H1 (cell line): ENCODE measurements around the gene PCCA. TPM values are rescaled to one million over a fixed set of nuclear protein-coding genes. Genes with fewer than 3 reads are reported as not detected.

Experiments
- CTCF ChIA-PET: fragments of 300-600 bp; sonication (Branson Sonifier 250); formaldehyde crosslinking; loops from one replicate; lab custom pipeline; 2021; ENCODE audit not compliant: partially characterized antibody; lab: Charles Lee
- POLR2A ChIA-PET: fragments of 300-600 bp; sonication (Branson Sonifier 250); formaldehyde crosslinking; loops from one replicate; lab custom pipeline; 2021; ENCODE audit warnings: inconsistent platforms; ENCODE audit not compliant: partially characterized antibody; lab: Charles Lee
- DNase-seq, 2 experiments: peaks; one replicate each; pipeline versions ENCODE4 v3.0.0 to v3.0.0-alpha.2; 2010 to 2022; ENCODE audit warnings: low spot score in 2 of 2, low read depth in 1 of 2, mixed read lengths in 1 of 2
- FAIRE-seq: peaks from 2 replicates; lab custom pipeline; 2011; peaks lifted over from hg19 to GRCh38; lab: Jason Lieb, UNC
- H2AFZ ChIP-seq: 2 replicates; pipeline ENCODE4 v1.8.1; 2012; ENCODE audit warnings: low read length, inconsistent platforms
- H2AK5ac ChIP-seq: 2 replicates; pipeline ENCODE4 v1.6.1; 2013; ENCODE audit warnings: low read depth, low read length
- H2BK120ac ChIP-seq: replicated peaks from 2 replicates; pipeline ENCODE3; 2013; ENCODE audit warnings: low read depth, low read length, inconsistent platforms
- H2BK12ac ChIP-seq: 2 replicates; pipeline ENCODE4 v1.6.1; 2013; ENCODE audit warnings: low read depth, low read length
- H2BK15ac ChIP-seq: 2 replicates; pipeline ENCODE4 v1.6.1; 2013; ENCODE audit warnings: low read length
- H2BK20ac ChIP-seq: 2 replicates; pipeline ENCODE4 v1.6.1; 2013; ENCODE audit warnings: low read length
- H2BK5ac ChIP-seq: 2 replicates; pipeline ENCODE4 v1.6.1; 2013; ENCODE audit warnings: low read depth, low read length
- H3K14ac ChIP-seq: 2 replicates; pipeline ENCODE4 v1.6.1; 2013; ENCODE audit warnings: inconsistent platforms; ENCODE audit not compliant: insufficient read length
- H3K18ac ChIP-seq: 2 replicates; pipeline ENCODE4 v1.6.1; 2013; ENCODE audit warnings: low read length; ENCODE audit errors: extremely low read depth
- H3K23ac ChIP-seq: 2 replicates; pipeline ENCODE4 v1.6.1; 2013; ENCODE audit warnings: inconsistent platforms; ENCODE audit not compliant: insufficient read length
- H3K23me2 ChIP-seq: 2 replicates; pipeline ENCODE4 v1.6.1; 2013; ENCODE audit warnings: low read depth, low read length
- H3K27ac ChIP-seq: 2 replicates; pipeline ENCODE4 v1.6.1; 2011; ENCODE audit warnings: low read depth, low read length, inconsistent platforms
- H3K27me3 ChIP-seq, 4 experiments: replicated peaks in 1 of 4; 1 replicate in 1 of 4; 2 replicates in 3 of 4; pipeline versions ENCODE4 v1.6.1 to v1.8.1; 2011 to 2013; ENCODE audit warnings: low read length in 3 of 4, mild to moderate bottlenecking in 3 of 4, inconsistent platforms in 2 of 4, mixed read lengths in 2 of 4, moderate library complexity in 1 of 4; ENCODE audit not compliant: control insufficient read depth in 3 of 4, insufficient read depth in 3 of 4; ENCODE audit errors: extremely low read depth in 1 of 4
- H3K36me3 ChIP-seq, 4 experiments: 2 replicates each; pipeline versions ENCODE4 v1.6.1 to v1.8.1; 2011 to 2013; ENCODE audit warnings: mild to moderate bottlenecking in 4 of 4, low read length in 3 of 4, moderate library complexity in 2 of 4, control low read depth in 1 of 4, inconsistent platforms in 1 of 4; ENCODE audit not compliant: insufficient read depth in 4 of 4, control insufficient read depth in 2 of 4
- H3K4ac ChIP-seq: replicated peaks from 2 replicates; pipeline ENCODE3; 2013; ENCODE audit warnings: low read length, low read depth, mixed read lengths, inconsistent platforms; ENCODE audit not compliant: insufficient read length
- H3K4me1 ChIP-seq, 4 experiments: replicated peaks in 1 of 4; 1 replicate in 1 of 4; 2 replicates in 3 of 4; pipeline versions ENCODE4 v1.6.1 to v1.8.1; 2011 to 2013; ENCODE audit warnings: low read length in 3 of 4, inconsistent platforms in 2 of 4, mixed read lengths in 1 of 4; ENCODE audit not compliant: insufficient read depth in 4 of 4, control insufficient read depth in 3 of 4
- H3K4me2 ChIP-seq, 2 experiments: 2 replicates each; pipeline versions ENCODE4 v1.6.1 to v1.8.1; 2011 to 2013; ENCODE audit warnings: low read depth in 2 of 2, low read length in 2 of 2, control low read depth in 1 of 2, inconsistent platforms in 1 of 2, mild to moderate bottlenecking in 1 of 2; ENCODE audit not compliant: insufficient read depth in 1 of 2
- H3K4me3 ChIP-seq, 4 experiments: fragments of 200-600, 300-600 bp in 1 of 4; sonication (generic), shearing (Covaris generic), sonication (Bioruptor Twin) in 1 of 4; 2 replicates each; pipeline versions ENCODE4 v1.5.1 to v1.8.1; 2011 to 2016; ENCODE audit warnings: low read length in 4 of 4, low read depth in 3 of 4, control low read depth in 2 of 4, inconsistent platforms in 2 of 4, mild to moderate bottlenecking in 2 of 4, mixed read lengths in 1 of 4, moderate library complexity in 1 of 4; ENCODE audit not compliant: insufficient read depth in 2 of 4; ENCODE audit errors: extremely low read depth in 1 of 4
- H3K56ac ChIP-seq: replicated peaks from 2 replicates; pipeline ENCODE3; 2013; ENCODE audit warnings: low read depth, mild to moderate bottlenecking, mixed read lengths, low read length, inconsistent platforms; ENCODE audit not compliant: insufficient read length
- H3K79me1 ChIP-seq: 2 replicates; pipeline ENCODE4 v1.6.1; 2013; ENCODE audit warnings: low read depth, low read length, control low read depth
- H3K79me2 ChIP-seq, 2 experiments: 2 replicates each; pipeline versions ENCODE4 v1.6.1 to v1.8.1; 2012 to 2013; ENCODE audit warnings: low read length in 2 of 2, mild to moderate bottlenecking in 2 of 2, inconsistent platforms in 1 of 2; ENCODE audit not compliant: insufficient read depth in 2 of 2, control insufficient read depth in 1 of 2
- H3K9ac ChIP-seq, 4 experiments: replicated peaks in 1 of 4; 1 replicate in 1 of 4; 2 replicates in 3 of 4; pipeline versions ENCODE4 v1.6.1 to v1.8.1; 2011 to 2013; ENCODE audit warnings: low read depth in 3 of 4, low read length in 3 of 4, control low read depth in 2 of 4, mild to moderate bottlenecking in 2 of 4, moderate library complexity in 2 of 4, inconsistent platforms in 1 of 4; ENCODE audit errors: extremely low read depth in 1 of 4
- H3K9me3 ChIP-seq, 2 experiments: 2 replicates each; pipeline versions ENCODE4 v1.6.1 to v1.8.1; 2012 to 2013; ENCODE audit warnings: mild to moderate bottlenecking in 2 of 2, moderate library complexity in 2 of 2, control low read depth in 1 of 2, inconsistent platforms in 1 of 2, low read depth in 1 of 2, low read length in 1 of 2, mixed read lengths in 1 of 2; ENCODE audit not compliant: insufficient read depth in 2 of 2
- H4K20me1 ChIP-seq, 2 experiments: replicated peaks in 1 of 2; 2 replicates each; pipeline versions ENCODE3 to v1.8.1; 2011 to 2013; ENCODE audit warnings: inconsistent platforms in 2 of 2, low read length in 2 of 2, mild to moderate bottlenecking in 1 of 2; ENCODE audit not compliant: insufficient read depth in 2 of 2, control insufficient read depth in 1 of 2
- H4K5ac ChIP-seq: 2 replicates; pipeline ENCODE4 v1.6.1; 2013; ENCODE audit warnings: low read length, low read depth, mixed read lengths, inconsistent platforms; ENCODE audit not compliant: insufficient read length
- H4K8ac ChIP-seq: 2 replicates; pipeline ENCODE4 v1.8.0; 2013; ENCODE audit warnings: mild to moderate bottlenecking, moderate library complexity, low read length, inconsistent platforms; ENCODE audit not compliant: insufficient read depth; ENCODE audit errors: extremely low read depth
- H4K91ac ChIP-seq: replicated peaks from 2 replicates; pipeline ENCODE3; 2013; ENCODE audit warnings: low read length, mixed read lengths, inconsistent platforms; ENCODE audit not compliant: insufficient read length
- CBX5 ChIP-seq: fragments of 300-800, 300-1000 bp; sonication (generic); IDR thresholded peaks from 2 replicates; pipeline ENCODE4 v1.7.1; 2016; ENCODE audit warnings: antibody characterized with exemption, low read length, low read depth
- CHD1 ChIP-seq: IDR thresholded peaks from 2 replicates; pipeline ENCODE4 v1.6.1; 2012; ENCODE audit warnings: low read depth, low read length, improper control_type of control experiment
- E2F6 ChIP-seq: IDR thresholded peaks from 2 replicates; pipeline ENCODE4 v1.6.1; 2012; ENCODE audit warnings: inconsistent platforms
- NANOG ChIP-seq: IDR thresholded peaks from 2 replicates; pipeline ENCODE4 v1.6.1; 2011; ENCODE audit warnings: low read length, low read depth, mild to moderate bottlenecking, inconsistent platforms; ENCODE audit not compliant: insufficient read depth, poor library complexity, severe bottlenecking
- PHF8 ChIP-seq: fragments of 200-600 bp; sonication (generic); conservative IDR thresholded peaks from 2 replicates; pipeline ENCODE4 v1.7.1; 2012; ENCODE audit warnings: low read depth, mild to moderate bottlenecking, inconsistent platforms, low read length, moderate library complexity
- RNF2 ChIP-seq: fragments of 200-900, 300-1000 bp; sonication (generic); IDR thresholded peaks from 2 replicates; pipeline ENCODE4 v1.7.1; 2016; ENCODE audit warnings: borderline replicate concordance, low read depth, mild to moderate bottlenecking, antibody characterized with exemption, low read length; ENCODE audit not compliant: poor library complexity, severe bottlenecking; ENCODE audit errors: missing control alignments
- SAP30 ChIP-seq: fragments of 300-600 bp; sonication (generic); IDR thresholded peaks from 2 replicates; pipeline ENCODE4 v1.7.1; 2012; ENCODE audit warnings: low read length, moderate library complexity, mild to moderate bottlenecking, inconsistent platforms; ENCODE audit not compliant: insufficient read depth, insufficient replicate concordance
- SIN3A ChIP-seq, 2 experiments: IDR thresholded peaks in 1 of 2; conservative IDR thresholded peaks in 1 of 2; 2 replicates each; pipeline ENCODE4 v1.6.1; 2011 to 2012; ENCODE audit warnings: low read length in 2 of 2, improper control_type of control experiment in 1 of 2, low read depth in 1 of 2, mild to moderate bottlenecking in 1 of 2
- WGBS, 2 experiments: shearing (Covaris generic) in 1 of 2; methylation state at CpG; one replicate each; pipeline versions ENCODE4 v1.1.6 to v1.1.7; 2013 to 2015; ENCODE audit warnings: low lambda C conversion rate in 2 of 2, mixed read lengths in 2 of 2, inconsistent platforms in 1 of 2, low coverage in 1 of 2, missing lambda C conversion rate in 1 of 2; ENCODE audit not compliant: insufficient replicate concordance in 2 of 2, insufficient coverage in 1 of 2, insufficient read length in 1 of 2; ENCODE audit errors: extremely low coverage in 1 of 2, missing lambda C conversion rate in 1 of 2; 5-methylcytosine and 5-hydroxymethylcytosine counted together
- polyA plus RNA-seq, 7 experiments: library from polyadenylated mRNA; depleted of rRNA in 3 of 7; stranded (reverse) in 5 of 7; unstranded in 2 of 7; fragments of >200 nt in 5 of 7; fragments of 200-250 nt in 2 of 7; gene quantifications; 1 replicate in 5 of 7; 2 replicates in 1 of 7; 4 replicates in 1 of 7; pipeline versions ENCODE4 v1.2.1 to v1.2.3, GENCODE V29; 2011 to 2013; ENCODE audit warnings: missing spikeins in 2 of 7, mixed read lengths in 2 of 7
- total RNA-seq: library from RNA; stranded (reverse); fragmentation: NEBNext Ultra II Directional; extraction: Animal tissue kit (Norgen Biotek cat#: 25700); gene quantifications from 2 replicates; pipeline ENCODE4 v1.2.1, GENCODE V29; 2021
- TF ChIP-seq, protein P1 (sequence below), 3 experiments: IDR thresholded peaks; 1 replicate in 2 of 3; 2 replicates in 1 of 3; pipeline versions ENCODE4 v1.5.1 to v1.6.1; 2011; ENCODE audit warnings: low read length in 3 of 3, mild to moderate bottlenecking in 3 of 3, inconsistent platforms in 2 of 3, low read depth in 1 of 3, moderate library complexity in 1 of 3; ENCODE audit not compliant: insufficient read depth in 1 of 3; ENCODE audit errors: control extremely low read depth in 1 of 3

Gene PCCA
- total and polyA plus RNA-seq, 2 of the 8 experiments (the other 6 are each of a cell fraction or from before 2014, with no cell fraction given), result 18.4 to 49.8 TPM

- no peak overlapping the region for H2BK120ac ChIP-seq
- no peak overlapping the region for H3K4ac ChIP-seq
- H2AFZ ChIP-seq, result no peak overlapping the region
- H3K9me3 ChIP-seq, result no peaks in the 10 kb centered on the region; a peak in 1 of 4 replicates
- H4K91ac ChIP-seq, result no peak overlapping the region
- no peak overlapping the region for H3K9ac ChIP-seq
- H3K14ac ChIP-seq, result no peak overlapping the region
- H4K8ac ChIP-seq, result no peak overlapping the region; the same call in 1 of the 2 replicates
- POLR2A ChIA-PET, result no interaction called here
- no peak overlapping the region for H3K4me3 ChIP-seq
- no peak overlapping the region for H2BK15ac ChIP-seq
- no peaks in the 10 kb centered on the region for H3K27me3 ChIP-seq
- no peak overlapping the region for H2BK20ac ChIP-seq
- CTCF ChIA-PET, result no interaction called here
- 81% methylated on average over 2 of the region's 2 CpGs; no CpG with 5 or more reads in 1 of the 2 experiments for WGBS, 2 experiments
- H2BK5ac ChIP-seq, result no peak overlapping the region
- H4K20me1 ChIP-seq, result no peaks in the 10 kb centered on the region
- no peak overlapping the region for H3K4me2 ChIP-seq
- H2AK5ac ChIP-seq, result no peak overlapping the region
- DNase-seq (no peak), FAIRE-seq (no peak)
- H2BK12ac ChIP-seq, result no peak overlapping the region
- H3K18ac ChIP-seq, result no peak overlapping the region
- H4K5ac ChIP-seq, result no peak overlapping the region
- no peaks in the 10 kb centered on the region for H3K79me1 ChIP-seq
- peaks cover 0 to 7% (median 0%) of the 10 kb centered on the region in 4 experiments; a peak in 1 of 7 replicates for H3K4me1 ChIP-seq
- H3K23ac ChIP-seq, result no peak overlapping the region
- no peaks in the 10 kb centered on the region for H3K23me2 ChIP-seq
- no peak overlapping the region for H3K56ac ChIP-seq
- H3K79me2 ChIP-seq, result no peaks in the 10 kb centered on the region; a peak in 2 of 4 replicates
- H3K36me3 ChIP-seq, result no peaks in the 10 kb centered on the region
- H3K27ac ChIP-seq, result no peak overlapping the region
- no peak for TF ChIP-seq PHF8
- no peak for TF ChIP-seq RNF2
- no peak for TF ChIP-seq NANOG
- TF ChIP-seq CHD1, result no peak
- TF ChIP-seq SIN3A (conservative IDR thresholded peaks at IDR 0.05 in 1 of 2, IDR thresholded peaks at IDR 0.05 in 1 of 2; ENCODE audit: low read depth in 1 of 2, low read length in 2 of 2), result no peak
- no peak for TF ChIP-seq SAP30
- no peak for TF ChIP-seq CBX5
- TF ChIP-seq, protein P1, sequence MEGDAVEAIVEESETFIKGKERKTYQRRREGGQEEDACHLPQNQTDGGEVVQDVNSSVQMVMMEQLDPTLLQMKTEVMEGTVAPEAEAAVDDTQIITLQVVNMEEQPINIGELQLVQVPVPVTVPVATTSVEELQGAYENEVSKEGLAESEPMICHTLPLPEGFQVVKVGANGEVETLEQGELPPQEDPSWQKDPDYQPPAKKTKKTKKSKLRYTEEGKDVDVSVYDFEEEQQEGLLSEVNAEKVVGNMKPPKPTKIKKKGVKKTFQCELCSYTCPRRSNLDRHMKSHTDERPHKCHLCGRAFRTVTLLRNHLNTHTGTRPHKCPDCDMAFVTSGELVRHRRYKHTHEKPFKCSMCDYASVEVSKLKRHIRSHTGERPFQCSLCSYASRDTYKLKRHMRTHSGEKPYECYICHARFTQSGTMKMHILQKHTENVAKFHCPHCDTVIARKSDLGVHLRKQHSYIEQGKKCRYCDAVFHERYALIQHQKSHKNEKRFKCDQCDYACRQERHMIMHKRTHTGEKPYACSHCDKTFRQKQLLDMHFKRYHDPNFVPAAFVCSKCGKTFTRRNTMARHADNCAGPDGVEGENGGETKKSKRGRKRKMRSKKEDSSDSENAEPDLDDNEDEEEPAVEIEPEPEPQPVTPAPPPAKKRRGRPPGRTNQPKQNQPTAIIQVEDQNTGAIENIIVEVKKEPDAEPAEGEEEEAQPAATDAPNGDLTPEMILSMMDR (IDR thresholded peaks at IDR 0.05; ENCODE audit: control extremely low read depth in 1 of 3, insufficient read depth in 1 of 3, low read depth in 1 of 3, low read length in 3 of 3), result no peak
- TF ChIP-seq E2F6, result no peak
Measured at GRCh38 chr13:100221166-100221565, 132.3 kb downstream of the PCCA start.
